K562 (cell line): ENCODE measurements around the gene KCNJ15.

ENCODE experiments used
- CHD1 ChIP-seq: fragments of 200-600 bp; sonication (generic); IDR thresholded peaks from one replicate; pipeline ENCODE4 v1.6.1; 2012; ENCODE audit warnings: mild to moderate bottlenecking, moderate library complexity, low read length, inconsistent platforms
- DDX20 ChIP-seq: fragments of 450-650 bp; IDR thresholded peaks from 2 replicates; pipeline ENCODE4 v1.6.1; 2016; ENCODE audit warnings: missing genetic modification characterization, low read depth, mild to moderate bottlenecking, missing compliant biosample characterization, moderate library complexity
- GABPB1 ChIP-seq: sonication (generic); formaldehyde crosslinking; IDR thresholded peaks from 2 replicates; pipeline ENCODE4 v1.8.0; 2022; ENCODE audit warnings: mild to moderate bottlenecking, missing genetic modification reagents
- HDAC2 ChIP-seq: fragments of 450-650 bp; IDR thresholded peaks from 2 replicates; pipeline ENCODE4 v1.6.1; 2016; ENCODE audit warnings: mild to moderate bottlenecking
- HNRNPLL ChIP-seq: fragments of 200-400 bp; formaldehyde crosslinking; IDR thresholded peaks from 2 replicates; pipeline ENCODE4 v1.6.1; 2017; ENCODE audit warnings: low read length, low read depth, mild to moderate bottlenecking; ENCODE audit not compliant: poor library complexity, severe bottlenecking
- ZNF76 ChIP-seq: fragments of 250-450 bp; sonication (Bioruptor Pico); IDR thresholded peaks from 2 replicates; pipeline ENCODE4 v1.4.0; 2020; ENCODE audit warnings: mild to moderate bottlenecking, moderate library complexity, borderline replicate concordance

- TF ChIP-seq CHD1, result no peak
- TF ChIP-seq HNRNPLL, result no peak
- no peak for TF ChIP-seq ZNF76 (CRISPR knock-in tag)
- no peak for TF ChIP-seq DDX20 (tag)
- no peak for TF ChIP-seq GABPB1 (CRISPR knock-in tag)
- TF ChIP-seq HDAC2, result no peak
These were observed 58.3 kb downstream of the KCNJ15 start for GRCh38 chr21:38315122-38315521.
